Tibial nerve (tissue), 4 donors: ENCODE results near the gene DLGAP4. TPM values are rescaled to one million over a fixed set of nuclear protein-coding genes. Genes with fewer than 3 reads are reported as not detected.

Experiments
- DNase-seq, 2 donors: peaks; one replicate each; pipeline ENCODE4 v3.0.0-alpha.2; 2019; ENCODE audit warnings: low spot score in 2 of 2
- H3K27ac ChIP-seq, 4 donors: fragments of 200-600 bp; sonication (generic) in 3 of 4; one replicate each; pipeline ENCODE4 v1.5.1; 2017 to 2019; ENCODE audit warnings: mild to moderate bottlenecking in 1 of 4
- H3K27me3 ChIP-seq, 2 donors: fragments of 200-600 bp; sonication (generic) in 1 of 2; one replicate each; pipeline versions ENCODE4 v1.5.1 to v1.6.0; 2017 to 2019
- H3K36me3 ChIP-seq, 3 donors: fragments of 200-600 bp; sonication (generic); one replicate each; pipeline ENCODE4 v1.5.1; 2018 to 2019
- H3K4me1 ChIP-seq, 4 donors: fragments of 200-600 bp; sonication (generic) in 3 of 4; one replicate each; pipeline ENCODE4 v1.5.1; 2017 to 2019
- H3K4me3 ChIP-seq, 4 donors: fragments of 200-600 bp; sonication (generic) in 3 of 4; one replicate each; pipeline ENCODE4 v1.5.1; 2017 to 2019; ENCODE audit warnings: mild to moderate bottlenecking in 1 of 4, moderate library complexity in 1 of 4
- H3K9me3 ChIP-seq, 4 donors: fragments of 200-600 bp; sonication (generic) in 3 of 4; one replicate each; pipeline ENCODE4 v1.5.1; 2017 to 2019
- EP300 ChIP-seq, 2 donors: sonication (generic); formaldehyde crosslinking; IDR thresholded peaks; one replicate each; pipeline ENCODE4 v1.6.1; 2017; ENCODE audit warnings: antibody characterized with exemption in 2 of 2, mild to moderate bottlenecking in 1 of 2
- POLR2A ChIP-seq, 2 donors: fragments of 450-650 bp; IDR thresholded peaks; one replicate each; pipeline ENCODE4 v1.6.1; 2017; ENCODE audit warnings: antibody characterized with exemption in 2 of 2, mild to moderate bottlenecking in 2 of 2, moderate library complexity in 2 of 2
- WGBS, 2 donors: methylation state at CpG; one replicate each; pipeline ENCODE4 v1.1.5; 2018; 5-methylcytosine and 5-hydroxymethylcytosine counted together
- total RNA-seq, 4 donors: library from RNA; depleted of rRNA; stranded (reverse); fragments of >200 nt; gene quantifications; one replicate each; pipeline ENCODE4 v1.1.0, GENCODE V29; 2016
- TF ChIP-seq, protein P1 (sequence below), 5 experiments: fragments of 200-600 bp in 3 of 5; fragments of 450-650 bp in 2 of 5; sonication (generic) in 3 of 5; IDR thresholded peaks; one replicate each; pipeline ENCODE4 v1.5.1; 2016 to 2019; ENCODE audit warnings: antibody characterized with exemption in 5 of 5, mild to moderate bottlenecking in 3 of 5, moderate library complexity in 2 of 5

The DLGAP4 gene
- total RNA-seq, 4 donors from 2014 or later: 46.1 to 97.5 (median 52.5) TPM

GRCh38 chr20:36441027-36441414 lies 134.9 kb downstream of the DLGAP4 start:
- Histone ChIP-seq H3K27ac (no peak overlapping the region), H3K4me1 (peaks cover 0 to 10% (median under 1%) of the 10 kb centered on the region in 4 donors), H3K4me3 (no peak overlapping the region), H3K9me3 (no peaks in the 10 kb centered on the region), H3K36me3 (no peaks in the 10 kb centered on the region), H3K27me3 (peaks cover 0 to 15% of the 10 kb centered on the region in 2 donors)
- TF ChIP-seq POLR2A (IDR thresholded peaks at IDR 0.05) (no peak), EP300 (IDR thresholded peaks at IDR 0.05) (no peak)
- TF ChIP-seq, protein P1, sequence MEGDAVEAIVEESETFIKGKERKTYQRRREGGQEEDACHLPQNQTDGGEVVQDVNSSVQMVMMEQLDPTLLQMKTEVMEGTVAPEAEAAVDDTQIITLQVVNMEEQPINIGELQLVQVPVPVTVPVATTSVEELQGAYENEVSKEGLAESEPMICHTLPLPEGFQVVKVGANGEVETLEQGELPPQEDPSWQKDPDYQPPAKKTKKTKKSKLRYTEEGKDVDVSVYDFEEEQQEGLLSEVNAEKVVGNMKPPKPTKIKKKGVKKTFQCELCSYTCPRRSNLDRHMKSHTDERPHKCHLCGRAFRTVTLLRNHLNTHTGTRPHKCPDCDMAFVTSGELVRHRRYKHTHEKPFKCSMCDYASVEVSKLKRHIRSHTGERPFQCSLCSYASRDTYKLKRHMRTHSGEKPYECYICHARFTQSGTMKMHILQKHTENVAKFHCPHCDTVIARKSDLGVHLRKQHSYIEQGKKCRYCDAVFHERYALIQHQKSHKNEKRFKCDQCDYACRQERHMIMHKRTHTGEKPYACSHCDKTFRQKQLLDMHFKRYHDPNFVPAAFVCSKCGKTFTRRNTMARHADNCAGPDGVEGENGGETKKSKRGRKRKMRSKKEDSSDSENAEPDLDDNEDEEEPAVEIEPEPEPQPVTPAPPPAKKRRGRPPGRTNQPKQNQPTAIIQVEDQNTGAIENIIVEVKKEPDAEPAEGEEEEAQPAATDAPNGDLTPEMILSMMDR (IDR thresholded peaks at IDR 0.05): no peak
- no peak for DNase-seq
- WGBS, 2 donors: 49% methylated on average over 5 of the region's 5 CpGs

GRCh38 chr20:36441416-36441815 lies 135.3 kb downstream of the DLGAP4 start:
- TF ChIP-seq EP300 (IDR thresholded peaks at IDR 0.05): no peak
- TF ChIP-seq, protein P1 (IDR thresholded peaks at IDR 0.05): no peak
- H3K4me1 ChIP-seq: peaks cover 0 to 6% (median 0%) of the 10 kb centered on the region in 4 donors
- no peak overlapping the region for H3K4me3 ChIP-seq
- no peaks in the 10 kb centered on the region for H3K36me3 ChIP-seq
- H3K9me3 ChIP-seq: no peaks in the 10 kb centered on the region
- no peak overlapping the region for H3K27ac ChIP-seq
- WGBS, 2 donors: 71 to 80% methylated on average over 7 of the region's 7 CpGs
- DNase-seq: no peak
- H3K27me3 ChIP-seq: peaks cover 0 to 12% of the 10 kb centered on the region in 2 donors

DNA sequence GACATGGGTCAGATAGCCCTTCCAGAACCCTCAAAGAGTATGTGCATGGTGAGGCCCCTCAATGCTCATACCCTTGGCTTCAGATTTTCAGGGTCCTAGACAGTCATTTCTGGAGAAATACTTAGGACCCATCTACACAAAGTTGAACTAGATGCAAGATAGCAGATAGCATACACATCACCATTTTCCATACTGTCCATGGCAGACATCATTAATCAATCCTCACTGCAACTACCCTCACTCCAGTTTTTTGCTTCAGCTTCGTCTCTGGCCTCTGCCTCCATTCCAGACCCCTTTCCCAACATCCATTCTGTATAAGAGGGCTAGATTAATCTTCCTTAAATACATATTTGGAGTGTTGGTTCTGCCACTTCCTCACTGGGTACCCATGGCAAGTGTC lies 139.7 kb downstream of the DLGAP4 start:
- TF ChIP-seq POLR2A (IDR thresholded peaks at IDR 0.05): no peak
- no peak for TF ChIP-seq EP300 (IDR thresholded peaks at IDR 0.05)
- TF ChIP-seq, protein P1 (IDR thresholded peaks at IDR 0.05): no peak
- no peaks in the 10 kb centered on the region for H3K4me1 ChIP-seq
- WGBS, 2 donors: 84 to 88% methylated on average over 1 of the region's 1 CpG
- no peaks in the 10 kb centered on the region for H3K27me3 ChIP-seq
- no peak for DNase-seq
- H3K36me3 ChIP-seq: no peaks in the 10 kb centered on the region
- no peak overlapping the region for H3K4me3 ChIP-seq
- H3K9me3 ChIP-seq: no peaks in the 10 kb centered on the region
- H3K27ac ChIP-seq: no peak overlapping the region

- no peak overlapping the region for H3K4me3 ChIP-seq
Measured at GRCh38 chr20:36446557-36446956, 140.4 kb downstream of the DLGAP4 start.

DNA sequence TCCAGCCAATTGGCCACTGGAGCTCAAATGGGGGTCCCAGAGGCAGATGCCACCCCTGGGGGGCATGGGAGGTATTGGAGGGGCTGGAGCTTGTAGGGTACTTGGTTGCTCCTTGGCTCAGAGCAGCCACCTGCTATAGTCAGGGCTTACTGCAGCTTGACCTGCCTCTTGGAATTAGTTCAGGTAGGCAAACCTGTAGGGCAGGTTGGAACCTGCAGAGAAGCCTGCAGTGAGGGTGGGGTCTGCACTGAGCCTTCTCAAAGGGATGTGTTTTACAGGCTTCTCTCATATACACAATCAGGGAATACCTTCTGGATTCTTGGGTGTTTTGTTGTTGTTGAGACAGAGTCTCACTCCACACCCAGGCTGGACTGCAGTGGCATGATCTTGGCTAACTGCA lies 141.0 kb downstream of the DLGAP4 start:
- no peak for DNase-seq
- no peak overlapping the region for H3K4me3 ChIP-seq
- H3K4me1 ChIP-seq: no peaks in the 10 kb centered on the region
- no peaks in the 10 kb centered on the region for H3K36me3 ChIP-seq
- no peaks in the 10 kb centered on the region for H3K9me3 ChIP-seq
- no peaks in the 10 kb centered on the region for H3K27me3 ChIP-seq
- TF ChIP-seq EP300 (IDR thresholded peaks at IDR 0.05) (no peak), POLR2A (IDR thresholded peaks at IDR 0.05) (no peak)
- TF ChIP-seq, protein P1 (IDR thresholded peaks at IDR 0.05): no peak
- H3K27ac ChIP-seq: no peak overlapping the region

More at GRCh38 chr20:36446557-36446956, 140.4 kb downstream of the DLGAP4 start:
- WGBS, 2 donors: 87 to 93% methylated on average over 10 to 11 of the region's 17 CpGs
- TF ChIP-seq POLR2A (IDR thresholded peaks at IDR 0.05) (no peak), EP300 (IDR thresholded peaks at IDR 0.05) (no peak)
- TF ChIP-seq, protein P1 (IDR thresholded peaks at IDR 0.05): no peak
- no peaks in the 10 kb centered on the region for H3K9me3 ChIP-seq
- H3K27ac ChIP-seq: no peak overlapping the region
- no peaks in the 10 kb centered on the region for H3K36me3 ChIP-seq
- H3K4me1 ChIP-seq: no peaks in the 10 kb centered on the region
- no peak for DNase-seq
- no peaks in the 10 kb centered on the region for H3K27me3 ChIP-seq
